Gastrocnemius medialis (tissue), 4 donors: ENCODE results near the gene TIMM17A. TPM values are rescaled to one million over a fixed set of nuclear protein-coding genes. Genes with fewer than 3 reads are reported as not detected.

Source experiments
- ATAC-seq, 2 donors: fragments of 150-250 bp; one replicate each; pipeline ENCODE4 v1.9.1; 2016
- DNase-seq, 2 donors: peaks; one replicate each; pipeline ENCODE4 v3.0.0-alpha.2; 2019
- H3K27ac ChIP-seq, 4 donors: fragments of 200-600 bp; sonication (generic); 1 replicate in 1 of 4; 2 replicates in 3 of 4; pipeline ENCODE4 v1.5.1; 2016 to 2018; ENCODE audit warnings: mild to moderate bottlenecking in 2 of 4, moderate library complexity in 1 of 4
- H3K27me3 ChIP-seq, 3 donors: fragments of 200-600 bp; sonication (generic) in 2 of 3; 1 replicate in 1 of 3; 2 replicates in 2 of 3; pipeline versions ENCODE4 v1.5.1 to v1.6.0; 2016 to 2019; ENCODE audit warnings: mild to moderate bottlenecking in 1 of 3, moderate library complexity in 1 of 3
- H3K36me3 ChIP-seq, 2 donors: fragments of 200-600 bp; sonication (generic) in 1 of 2; one replicate each; pipeline ENCODE4 v1.5.1; 2017 to 2018
- H3K4me1 ChIP-seq, 2 donors: fragments of 200-600 bp; sonication (generic) in 1 of 2; one replicate each; pipeline ENCODE4 v1.5.1; 2016 to 2017; ENCODE audit warnings: mild to moderate bottlenecking in 2 of 2
- H3K4me3 ChIP-seq, 4 donors: fragments of 200-600 bp; sonication (generic) in 3 of 4; 1 replicate in 1 of 4; 2 replicates in 3 of 4; pipeline ENCODE4 v1.5.1; 2016 to 2019; ENCODE audit warnings: mild to moderate bottlenecking in 2 of 4
- H3K9me3 ChIP-seq, 3 donors: fragments of 200-600 bp; sonication (generic) in 2 of 3; 1 replicate in 1 of 3; 2 replicates in 2 of 3; pipeline ENCODE4 v1.5.1; 2016 to 2019
- POLR2A ChIP-seq, 2 donors: fragments of 450-650 bp; IDR thresholded peaks; one replicate each; pipeline ENCODE4 v1.6.1; 2017; ENCODE audit warnings: antibody characterized with exemption in 2 of 2, mild to moderate bottlenecking in 2 of 2, moderate library complexity in 2 of 2
- in situ Hi-C, 4 donors: fragments of 200-750 bp; cut with MboI; loops; one replicate each; pipeline versions ENCODE4 v1.15.0 to v1.8.0; 2017; ENCODE audit warnings: low sequenced_read_pairs in 4 of 4
- intact Hi-C: fragments of 100-400 bp; cut with DNase I; formaldehyde crosslinking; loops from one replicate; pipeline ENCODE4 v1.15.1; 2023; ENCODE audit warnings: low total_unique reads
- total RNA-seq, 4 donors: library from RNA; depleted of rRNA; stranded (reverse); fragments of >200 nt; gene quantifications; one replicate each; pipeline versions ENCODE4 v1.1.0 to v1.2.3, GENCODE V29; 2016
- TF ChIP-seq, protein P1 (sequence below), 5 experiments: fragments of 450-650 bp in 3 of 5; fragments of 200-600 bp in 2 of 5; sonication (generic) in 2 of 5; IDR thresholded peaks in 4 of 5; conservative IDR thresholded peaks in 1 of 5; 1 replicate in 4 of 5; 2 replicates in 1 of 5; pipeline ENCODE4 v1.5.1; 2016 to 2019; ENCODE audit warnings: antibody characterized with exemption in 5 of 5, mild to moderate bottlenecking in 3 of 5, moderate library complexity in 3 of 5

TIMM17A gene
- total RNA-seq, 4 donors from 2014 or later: 33.6 to 67.6 (median 43.3) TPM

DNA sequence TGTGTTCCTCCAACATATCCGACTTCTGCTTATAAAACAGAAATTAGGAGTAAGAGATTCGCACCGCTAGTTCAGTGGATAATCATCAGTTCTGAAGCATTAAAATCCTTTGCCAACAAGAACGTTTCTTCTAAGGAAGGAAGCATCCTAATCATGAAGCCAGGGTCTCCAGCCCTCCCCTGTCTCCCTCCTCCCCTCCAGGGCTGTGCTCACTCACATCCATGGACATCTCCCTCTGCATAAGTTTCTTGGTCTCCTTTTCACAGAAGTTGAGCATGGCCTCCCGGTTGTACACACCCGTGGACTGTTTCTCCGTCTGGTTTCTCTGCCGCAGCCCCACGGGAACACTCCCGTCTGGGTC is 9.5 kb upstream of the TIMM17A start:
- Histone ChIP-seq H3K4me3 (peak overlapping the region; percentile 57 to 74 (median 62)), H3K4me1 (peaks cover 34% of the 10 kb centered on the region in 2 donors), H3K36me3 (no peaks in the 10 kb centered on the region), H3K27me3 (no peaks in the 10 kb centered on the region), H3K27ac (peak overlapping the region; percentile 82 to 84 (median 84)), H3K9me3 (no peaks in the 10 kb centered on the region)
- ATAC-seq (no peak), DNase-seq (no peak)
- no peak for TF ChIP-seq POLR2A (IDR thresholded peaks at IDR 0.05)
- TF ChIP-seq, protein P1, sequence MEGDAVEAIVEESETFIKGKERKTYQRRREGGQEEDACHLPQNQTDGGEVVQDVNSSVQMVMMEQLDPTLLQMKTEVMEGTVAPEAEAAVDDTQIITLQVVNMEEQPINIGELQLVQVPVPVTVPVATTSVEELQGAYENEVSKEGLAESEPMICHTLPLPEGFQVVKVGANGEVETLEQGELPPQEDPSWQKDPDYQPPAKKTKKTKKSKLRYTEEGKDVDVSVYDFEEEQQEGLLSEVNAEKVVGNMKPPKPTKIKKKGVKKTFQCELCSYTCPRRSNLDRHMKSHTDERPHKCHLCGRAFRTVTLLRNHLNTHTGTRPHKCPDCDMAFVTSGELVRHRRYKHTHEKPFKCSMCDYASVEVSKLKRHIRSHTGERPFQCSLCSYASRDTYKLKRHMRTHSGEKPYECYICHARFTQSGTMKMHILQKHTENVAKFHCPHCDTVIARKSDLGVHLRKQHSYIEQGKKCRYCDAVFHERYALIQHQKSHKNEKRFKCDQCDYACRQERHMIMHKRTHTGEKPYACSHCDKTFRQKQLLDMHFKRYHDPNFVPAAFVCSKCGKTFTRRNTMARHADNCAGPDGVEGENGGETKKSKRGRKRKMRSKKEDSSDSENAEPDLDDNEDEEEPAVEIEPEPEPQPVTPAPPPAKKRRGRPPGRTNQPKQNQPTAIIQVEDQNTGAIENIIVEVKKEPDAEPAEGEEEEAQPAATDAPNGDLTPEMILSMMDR (IDR thresholded peaks at IDR 0.05 in 4 of 5, conservative IDR thresholded peaks at IDR 0.05 in 1 of 5): no peak
- in situ Hi-C loops: no loop called here
- intact Hi-C loops: loop anchor here (2.0 kb wide), 1 partner anchor 49 kb away; no protein-coding TSS in a partner anchor

DNA sequence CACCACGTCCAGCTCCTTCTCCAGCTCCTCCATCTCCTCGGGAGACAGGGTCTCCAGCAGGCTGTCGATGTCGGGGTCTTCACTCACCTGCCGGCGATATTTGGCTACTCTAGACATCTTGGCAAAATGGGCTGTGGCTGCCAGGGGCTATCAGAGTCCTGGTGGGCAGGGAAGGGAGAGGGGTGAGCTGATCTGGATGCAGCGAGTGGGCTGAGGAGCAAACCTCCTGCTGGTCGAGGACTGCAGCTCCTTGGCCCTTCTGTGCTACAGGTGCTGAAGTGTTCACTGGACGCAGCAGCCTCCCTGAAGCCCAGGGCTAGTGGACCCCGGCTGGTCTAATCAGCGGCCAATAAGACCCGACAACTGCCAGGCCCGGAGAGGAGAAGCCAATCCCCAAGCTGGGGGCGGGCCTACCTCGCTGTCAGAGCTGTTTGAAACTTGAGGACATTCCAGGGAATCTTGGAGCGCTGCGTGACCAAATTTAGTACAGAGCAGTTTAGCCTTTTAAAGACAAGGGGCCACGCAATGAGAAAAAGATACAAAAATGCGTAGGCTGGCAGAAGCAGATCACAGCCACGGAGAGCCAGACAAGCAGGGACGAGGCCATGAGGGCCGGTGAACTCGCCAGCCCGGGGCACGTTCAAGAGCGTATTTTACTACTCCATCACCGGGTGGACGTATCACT is 8.9 kb upstream of the TIMM17A start, which contains the start of gene LMOD1:
Gene LMOD1 (minus strand): TSS at position 325 of the 685 bp plus-strand sequence. CDS start 208 bp downstream, at position 117.
- Histone ChIP-seq H3K4me3 (peak within 1 kb of the TSS; percentile 57 to 74 (median 62)), H3K27ac (peak within 1 kb of the TSS; percentile 82 to 84 (median 84)), H3K4me1 (peaks cover 29 to 32% of the 10 kb centered on the region in 2 donors), H3K27me3 (no peaks in the 10 kb centered on the region), H3K9me3 (no peaks in the 10 kb centered on the region), H3K36me3 (no peaks in the 10 kb centered on the region)
- intact Hi-C loops: loop anchor here (2.0 kb wide), 1 partner anchor 50 kb away; no protein-coding TSS in a partner anchor
- peak; percentile 56 to 59 for TF ChIP-seq POLR2A (IDR thresholded peaks at IDR 0.05)
- TF ChIP-seq, protein P1 (IDR thresholded peaks at IDR 0.05 in 4 of 5, conservative IDR thresholded peaks at IDR 0.05 in 1 of 5): no peak
- DNase-seq (peak; percentile 79 to 84), ATAC-seq (peak; percentile 73 to 76)
- in situ Hi-C loops: no loop called here

DNA sequence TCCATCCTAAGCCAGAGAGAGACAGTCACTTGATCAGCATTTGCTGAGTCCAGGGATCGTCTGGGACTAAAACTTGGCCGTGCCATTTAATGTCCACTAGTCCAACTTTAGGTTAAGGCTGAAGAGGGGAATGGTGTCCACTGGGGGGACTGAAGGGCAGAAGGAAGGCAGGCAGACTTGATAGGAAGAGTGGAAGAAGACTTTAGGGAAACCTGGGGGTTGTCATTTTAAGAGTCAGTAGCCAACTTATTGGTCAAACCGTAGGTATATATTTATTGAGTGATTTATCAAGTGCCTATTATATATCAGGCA is 7.7 kb upstream of the TIMM17A start:
- intact Hi-C loops: loop anchor here (2.0 kb wide), 1 partner anchor 51 kb away; no protein-coding TSS in a partner anchor
- TF ChIP-seq POLR2A (IDR thresholded peaks at IDR 0.05): no peak
- TF ChIP-seq, protein P1 (IDR thresholded peaks at IDR 0.05 in 4 of 5, conservative IDR thresholded peaks at IDR 0.05 in 1 of 5): no peak
- Histone ChIP-seq H3K4me3 (peak overlapping the region in 3 of 4 donors; percentile 57 to 63 (median 62)), H3K4me1 (peaks cover 21% of the 10 kb centered on the region in 2 donors), H3K9me3 (no peaks in the 10 kb centered on the region), H3K27ac (peak overlapping the region; percentile 82 to 84 (median 84)), H3K27me3 (no peaks in the 10 kb centered on the region), H3K36me3 (no peaks in the 10 kb centered on the region)
- in situ Hi-C loops: no loop called here
- ATAC-seq: no peak
- no peak for DNase-seq

DNA sequence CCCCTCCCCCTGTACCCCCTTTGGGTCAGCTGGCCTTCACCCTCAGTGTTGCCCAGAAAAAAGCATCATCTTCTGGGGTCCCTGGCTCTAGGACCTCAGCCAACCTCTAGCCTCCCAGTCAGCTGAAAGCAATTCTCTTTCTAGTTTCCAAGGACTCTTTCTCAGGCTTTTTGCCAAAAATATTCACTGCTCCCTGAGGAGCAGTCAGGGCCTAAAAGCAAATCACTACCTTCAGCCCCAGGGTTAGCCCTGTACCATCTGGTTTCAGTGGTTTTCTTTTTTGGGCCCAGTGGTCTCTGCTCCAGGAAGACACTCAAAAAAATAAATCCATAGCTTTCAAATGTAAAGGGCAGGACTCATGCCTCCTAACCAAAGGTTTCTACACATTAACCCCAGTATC is 5.8 kb upstream of the TIMM17A start:
- DNase-seq (no peak), ATAC-seq (no peak)
- Histone ChIP-seq H3K4me3 (no peak overlapping the region), H3K9me3 (no peaks in the 10 kb centered on the region), H3K4me1 (peaks cover 15 to 24% of the 10 kb centered on the region in 2 donors), H3K27ac (peak overlapping the region in 3 of 4 donors; percentile 32 to 56 (median 51)), H3K27me3 (no peaks in the 10 kb centered on the region), H3K36me3 (no peaks in the 10 kb centered on the region)
- in situ Hi-C loops (no loop called here), intact Hi-C loops (no loop called here)
- no peak for TF ChIP-seq POLR2A (IDR thresholded peaks at IDR 0.05)
- TF ChIP-seq, protein P1 (IDR thresholded peaks at IDR 0.05 in 4 of 5, conservative IDR thresholded peaks at IDR 0.05 in 1 of 5): no peak
